GM21381 (cell line): Measurements from ENCODE around the gene RFX3.

Source experiments
- ATAC-seq: cut with Tn5 transposase; IDR thresholded peaks from one replicate; pipeline ENCODE4 v1.9.1; 2021; ENCODE audit warnings: mild to moderate bottlenecking, moderate library complexity; ENCODE audit not compliant: unreplicated experiment

RFX3 gene

GRCh38 chr9:3478549-3478953 is 47.2 kb downstream of the RFX3 start:
- ATAC-seq, result no peak

- no peak for ATAC-seq
These were observed 48.5 kb downstream of the RFX3 start for GRCh38 chr9:3477236-3477834.

GRCh38 chr9:3475300-3476020 is 50.3 kb downstream of the RFX3 start:
- ATAC-seq, result no peak

- ATAC-seq, result no peak
These were observed 51.0 kb downstream of the RFX3 start for GRCh38 chr9:3474821-3475220.

GRCh38 chr9:3473405-3473804 is 52.4 kb downstream of the RFX3 start:
- ATAC-seq, result peak; percentile 38

GRCh38 chr9:3471883-3472282 is 53.9 kb downstream of the RFX3 start:
- no peak for ATAC-seq

GRCh38 chr9:3468421-3469205 is 57.2 kb downstream of the RFX3 start:
- ATAC-seq, result no peak

- peak; percentile 96 for ATAC-seq
These were observed 58.1 kb downstream of the RFX3 start for GRCh38 chr9:3467593-3468219.

GRCh38 chr9:3464033-3464638 is 61.7 kb downstream of the RFX3 start:
- ATAC-seq, result no peak

- no peak for ATAC-seq
These were observed 66.9 kb downstream of the RFX3 start for GRCh38 chr9:3458806-3459475.

- no peak for ATAC-seq
These were observed 68.6 kb downstream of the RFX3 start for GRCh38 chr9:3457175-3457574.

GRCh38 chr9:3455717-3456116 is 70.1 kb downstream of the RFX3 start:
- no peak for ATAC-seq

- no peak for ATAC-seq
These were observed 70.7 kb downstream of the RFX3 start for GRCh38 chr9:3455094-3455493.

- no peak for ATAC-seq
These were observed 73.8 kb downstream of the RFX3 start for GRCh38 chr9:3451956-3452355.

- no peak for ATAC-seq
These were observed 78.0 kb downstream of the RFX3 start for GRCh38 chr9:3447788-3448187.

- no peak for ATAC-seq
These were observed 78.7 kb downstream of the RFX3 start for GRCh38 chr9:3447143-3447542.

- no peak for ATAC-seq
These were observed 79.5 kb downstream of the RFX3 start for GRCh38 chr9:3446313-3446712.

- no peak for ATAC-seq
These were observed 81.8 kb downstream of the RFX3 start for GRCh38 chr9:3444016-3444415.

- peak; percentile 95 for ATAC-seq
These were observed 84.5 kb downstream of the RFX3 start for GRCh38 chr9:3441197-3441816.
